ENCODE results near the gene NINL. TPM values are rescaled to one million over a fixed set of nuclear protein-coding genes. Genes with fewer than 3 reads are reported as not detected.
"Not testable (repeated sequence)": the region's sequence is repeated elsewhere in the genome, so short reads cannot be mapped to it uniquely, and the experiment has no call there.

Gene NINL
- total RNA-seq, 1 donor from 2014 or later: 20.8 TPM

GRCh38 chr20:25532971-25533391, 52.4 kb downstream of the NINL start:
- no peak for DNase-seq (ENCODE audit: low spot score)

- no peak for DNase-seq (ENCODE audit: low spot score)
Observed at GRCh38 chr20:25532015-25532751, 53.1 kb downstream of the NINL start.

- DNase-seq (ENCODE audit: low spot score): no peak
Observed at GRCh38 chr20:25529295-25529951, 55.9 kb downstream of the NINL start.

GRCh38 chr20:25527949-25528348, 57.4 kb downstream of the NINL start:
- no peak for DNase-seq (ENCODE audit: low spot score)

GRCh38 chr20:25526446-25526845, 58.9 kb downstream of the NINL start:
- no peak for DNase-seq (ENCODE audit: low spot score)

GRCh38 chr20:25525867-25526266, 59.5 kb downstream of the NINL start:
- no peak for DNase-seq (ENCODE audit: low spot score)

GRCh38 chr20:25525295-25525694, 60.0 kb downstream of the NINL start:
- no peak for DNase-seq (ENCODE audit: low spot score)

GRCh38 chr20:25521382-25521781, 63.9 kb downstream of the NINL start:
- no peak for DNase-seq (ENCODE audit: low spot score)

- no peak for DNase-seq (ENCODE audit: low spot score)
Observed at GRCh38 chr20:25517124-25517523, 68.2 kb downstream of the NINL start.

- no peak for DNase-seq (ENCODE audit: low spot score)
Observed at GRCh38 chr20:25514747-25515340, 70.5 kb downstream of the NINL start.

- no peak for DNase-seq (ENCODE audit: low spot score)
Observed at GRCh38 chr20:25514195-25514594, 71.1 kb downstream of the NINL start.

- no peak for DNase-seq (ENCODE audit: low spot score)
Observed at GRCh38 chr20:25512709-25513108, 72.6 kb downstream of the NINL start.

GRCh38 chr20:25511183-25511582, 74.1 kb downstream of the NINL start:
- DNase-seq (ENCODE audit: low spot score): no peak

- no peak for DNase-seq (ENCODE audit: low spot score)
Observed at GRCh38 chr20:25510721-25511120, 74.6 kb downstream of the NINL start.

GRCh38 chr20:25510202-25510601, 75.1 kb downstream of the NINL start:
- DNase-seq (ENCODE audit: low spot score): no peak

GRCh38 chr20:25509084-25509483, 76.2 kb downstream of the NINL start:
- no peak for DNase-seq (ENCODE audit: low spot score)

- peak; percentile 64 for DNase-seq (ENCODE audit: low spot score)
Observed at GRCh38 chr20:25508083-25508770, 77.1 kb downstream of the NINL start.

- no peak for DNase-seq (ENCODE audit: low spot score)
Observed at GRCh38 chr20:25507385-25508082, 77.8 kb downstream of the NINL start.

GRCh38 chr20:25504366-25505135, 80.8 kb downstream of the NINL start:
- no peak for DNase-seq (ENCODE audit: low spot score)

- no peak for DNase-seq (ENCODE audit: low spot score)
Observed at GRCh38 chr20:25503936-25504335, 81.4 kb downstream of the NINL start.

- DNase-seq (ENCODE audit: low spot score): not testable (repeated sequence)
Observed at GRCh38 chr20:25503051-25503639, 82.2 kb downstream of the NINL start.
